Breast epithelium (tissue), 3 donors: ENCODE results near the gene PYM1.

Experiments
- CTCF ChIP-seq, 3 donors: fragments of 450-650 bp; IDR thresholded peaks; one replicate each; pipeline ENCODE4 v1.5.1; 2016 to 2017; ENCODE audit warnings: antibody characterized with exemption in 3 of 3, mild to moderate bottlenecking in 3 of 3, moderate library complexity in 3 of 3
- POLR2A ChIP-seq: fragments of 450-650 bp; IDR thresholded peaks from one replicate; pipeline ENCODE4 v1.6.1; 2016; ENCODE audit warnings: antibody characterized with exemption, mild to moderate bottlenecking, moderate library complexity
- POLR2AphosphoS5 ChIP-seq, 3 donors: sonication (generic); formaldehyde crosslinking; IDR thresholded peaks; one replicate each; pipeline ENCODE4 v1.6.1; 2017; ENCODE audit warnings: antibody characterized with exemption in 3 of 3

GRCh38 chr12:55931780-55932550, 4.3 kb upstream of the PYM1 start:
- TF ChIP-seq CTCF (IDR thresholded peaks at IDR 0.05) = no peak
- TF ChIP-seq POLR2A = no peak
- peak in 1 of 3 donors; percentile 23 for TF ChIP-seq POLR2AphosphoS5 (IDR thresholded peaks at IDR 0.05)
